ENCODE results near the gene STPG3.

The STPG3 gene

DNA sequence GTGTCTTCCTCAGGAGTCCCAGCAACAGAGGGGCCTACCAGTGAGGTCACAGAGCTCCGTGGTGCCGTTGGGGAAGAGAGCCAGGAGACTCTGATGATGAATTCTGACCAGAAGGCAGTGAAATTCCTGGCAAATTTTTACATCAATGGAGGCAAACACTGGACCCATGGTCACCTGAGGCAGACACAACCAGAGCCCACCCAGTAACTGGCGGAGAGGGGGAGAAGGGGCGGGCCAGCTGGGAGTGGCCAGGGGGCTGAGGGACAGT, at the start of gene STPG3:
Gene STPG3 (plus strand): TSS at position 93 of the 268 bp plus-strand sequence. CDS start 1 bp downstream, at position 94.
- no peak for DNase-seq (ENCODE audit: extremely low read depth in 1 of 2, low read depth in 1 of 2)

DNA sequence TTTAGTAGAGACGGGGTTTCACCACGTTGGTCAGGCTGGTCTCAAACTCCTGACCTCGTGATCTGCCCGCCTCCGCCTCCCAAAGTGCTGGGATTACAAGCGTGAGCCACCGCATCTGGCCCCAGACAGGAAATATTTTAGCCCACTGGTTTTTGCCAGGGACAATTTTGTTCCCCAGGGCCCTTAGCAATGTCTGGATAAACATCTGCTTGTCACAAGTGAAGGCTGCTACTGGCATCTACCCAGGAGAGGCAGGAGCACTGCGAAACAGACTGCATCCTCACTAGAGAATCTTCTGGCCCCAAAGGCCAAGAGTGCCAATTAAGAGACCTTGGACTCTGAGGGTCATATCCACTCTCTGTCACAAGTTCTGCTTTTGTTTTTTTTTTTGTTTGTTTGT, 48.1 kb upstream of the STPG3 start:
- no peak for DNase-seq (ENCODE audit: extremely low read depth in 1 of 2, low read depth in 1 of 2)

DNA sequence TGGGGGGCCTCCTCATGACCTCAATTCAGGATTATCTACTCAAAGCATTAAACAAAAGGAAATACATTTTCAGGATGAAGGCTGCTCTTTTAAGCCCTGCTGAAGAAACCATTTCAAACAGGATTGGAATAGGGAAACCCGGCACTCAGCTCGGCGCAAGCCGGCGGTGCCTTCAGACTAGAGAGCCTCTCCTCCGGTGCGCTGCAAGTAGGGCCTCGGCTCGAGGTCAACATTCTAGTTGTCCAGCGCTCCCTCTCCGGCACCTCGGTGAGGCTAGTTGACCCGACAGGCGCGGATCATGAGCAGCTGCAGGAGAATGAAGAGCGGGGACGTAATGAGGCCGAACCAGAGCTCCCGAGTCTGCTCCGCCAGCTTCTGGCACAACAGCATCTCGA, 46.4 kb upstream of the STPG3 start:
- no peak for DNase-seq (ENCODE audit: extremely low read depth in 1 of 2, low read depth in 1 of 2)

DNA sequence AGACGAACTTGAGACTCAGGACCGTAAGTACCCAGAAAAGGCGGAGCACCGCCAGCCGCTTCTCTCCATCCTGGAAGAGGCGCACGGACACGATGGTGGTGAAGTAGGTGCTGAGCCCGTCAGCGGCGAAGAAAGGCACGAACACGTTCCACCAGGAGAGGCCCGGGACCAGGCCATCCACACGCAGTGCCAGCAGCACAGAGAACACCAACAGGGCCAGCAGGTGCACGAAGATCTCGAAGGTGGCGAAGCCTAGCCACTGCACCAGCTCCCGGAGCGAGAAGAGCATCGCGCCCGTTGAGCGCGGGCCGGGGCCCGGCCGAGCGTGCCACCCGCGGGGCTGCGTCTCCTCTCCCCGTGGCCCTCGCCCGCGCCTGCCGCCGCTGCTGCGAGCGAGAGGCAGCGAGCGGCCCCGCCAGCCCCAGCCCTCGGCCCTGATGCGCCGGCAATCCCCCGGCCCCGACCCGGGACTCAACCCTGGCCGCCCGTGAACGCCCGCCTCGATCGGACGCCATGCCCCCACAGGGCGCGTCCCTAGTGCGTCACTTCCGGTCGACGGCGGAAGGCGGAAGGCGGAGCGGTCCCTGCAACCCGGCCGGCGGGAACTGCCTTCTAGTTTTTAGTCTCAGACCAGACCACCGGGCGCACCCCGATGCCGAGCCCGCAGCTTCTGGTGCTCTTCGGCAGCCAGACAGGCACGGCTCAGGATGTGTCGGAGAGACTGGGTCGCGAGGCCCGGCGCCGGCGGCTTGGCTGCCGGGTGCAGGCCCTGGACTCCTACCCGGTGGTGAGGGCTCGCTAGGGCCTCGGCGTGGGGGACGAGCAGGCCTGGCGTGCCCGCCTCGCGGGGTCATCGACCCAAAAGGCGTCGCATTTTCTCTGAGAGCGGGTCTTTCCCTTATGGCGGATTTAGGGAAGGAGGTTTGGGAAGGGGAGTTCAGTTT, 45.7 kb upstream of the STPG3 start, which contains the start of the genes NDOR1 and TMEM203:
Gene NDOR1 (plus strand): TSS at position 575 of the 944 bp plus-strand sequence. CDS start 78 bp downstream, at position 653.
Gene TMEM203 (minus strand): TSS at position 523 of the 944 bp plus-strand sequence. CDS start 234 bp downstream, at position 289.
- peak; percentile 88 to 89 for DNase-seq (ENCODE audit: extremely low read depth in 1 of 2, low read depth in 1 of 2)

DNA sequence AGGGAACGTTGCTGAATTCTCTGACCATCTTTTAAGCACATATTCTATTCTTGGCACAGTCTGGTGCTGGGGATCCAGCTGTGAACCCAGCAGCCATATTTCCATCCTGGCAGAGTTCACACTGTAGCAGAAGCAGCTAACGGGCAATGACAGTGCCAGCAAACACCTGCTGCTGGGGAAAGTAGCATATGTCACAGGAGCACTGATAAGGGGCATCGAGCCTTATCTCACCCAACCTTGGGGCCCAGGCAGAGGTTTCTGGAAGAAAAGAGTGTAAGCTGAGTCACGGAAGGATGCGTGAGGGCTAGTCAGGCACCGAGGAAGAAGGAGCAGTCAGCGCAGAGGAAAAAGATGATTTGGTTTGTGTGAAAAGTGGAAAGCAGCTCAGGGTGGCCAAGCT, 44.5 kb upstream of the STPG3 start:
- no peak for DNase-seq (ENCODE audit: extremely low read depth in 1 of 2, low read depth in 1 of 2)

DNA sequence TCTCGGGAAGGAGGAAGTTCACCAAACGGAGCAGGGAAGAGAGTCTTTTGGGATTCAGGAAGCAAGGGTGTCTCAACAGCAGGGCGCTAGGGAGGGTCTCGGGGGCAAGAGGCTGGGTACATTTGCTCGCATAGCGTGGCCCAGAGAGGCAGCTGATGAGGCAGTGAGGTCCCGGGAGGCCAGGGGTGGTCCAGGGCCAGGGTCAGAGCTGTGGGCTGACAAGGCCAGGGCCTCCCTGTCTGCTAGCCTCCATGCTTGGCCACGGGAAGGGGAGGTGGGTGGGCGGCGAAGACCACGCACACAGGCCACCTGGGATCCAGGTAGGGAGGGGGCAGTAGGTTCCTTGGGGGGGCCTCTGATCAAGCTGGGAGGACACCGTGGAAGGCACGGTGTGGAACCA, 39.6 kb upstream of the STPG3 start:
- no peak for DNase-seq (ENCODE audit: extremely low read depth in 1 of 2, low read depth in 1 of 2)

DNA sequence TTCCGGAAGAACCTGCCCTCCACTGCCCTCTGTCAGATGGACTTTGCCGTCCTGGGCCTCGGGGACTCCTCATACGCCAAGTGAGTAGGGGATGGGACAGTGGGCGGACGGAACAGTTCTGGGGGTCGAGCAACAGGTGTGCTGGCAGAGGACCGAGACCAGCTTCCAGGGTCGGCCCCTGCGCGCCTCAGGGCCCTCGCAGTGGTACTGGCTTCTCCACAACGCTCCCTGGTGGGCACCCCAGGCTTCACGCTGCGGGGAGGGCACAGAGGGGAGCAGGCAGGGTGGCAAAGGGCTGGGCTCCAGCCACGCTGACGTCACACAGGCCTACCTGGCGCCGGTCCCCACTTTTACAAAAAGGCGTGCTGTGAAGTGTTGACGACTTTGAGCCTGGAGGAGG, 38.6 kb upstream of the STPG3 start:
- DNase-seq (ENCODE audit: extremely low read depth in 1 of 2, low read depth in 1 of 2): no peak

DNA sequence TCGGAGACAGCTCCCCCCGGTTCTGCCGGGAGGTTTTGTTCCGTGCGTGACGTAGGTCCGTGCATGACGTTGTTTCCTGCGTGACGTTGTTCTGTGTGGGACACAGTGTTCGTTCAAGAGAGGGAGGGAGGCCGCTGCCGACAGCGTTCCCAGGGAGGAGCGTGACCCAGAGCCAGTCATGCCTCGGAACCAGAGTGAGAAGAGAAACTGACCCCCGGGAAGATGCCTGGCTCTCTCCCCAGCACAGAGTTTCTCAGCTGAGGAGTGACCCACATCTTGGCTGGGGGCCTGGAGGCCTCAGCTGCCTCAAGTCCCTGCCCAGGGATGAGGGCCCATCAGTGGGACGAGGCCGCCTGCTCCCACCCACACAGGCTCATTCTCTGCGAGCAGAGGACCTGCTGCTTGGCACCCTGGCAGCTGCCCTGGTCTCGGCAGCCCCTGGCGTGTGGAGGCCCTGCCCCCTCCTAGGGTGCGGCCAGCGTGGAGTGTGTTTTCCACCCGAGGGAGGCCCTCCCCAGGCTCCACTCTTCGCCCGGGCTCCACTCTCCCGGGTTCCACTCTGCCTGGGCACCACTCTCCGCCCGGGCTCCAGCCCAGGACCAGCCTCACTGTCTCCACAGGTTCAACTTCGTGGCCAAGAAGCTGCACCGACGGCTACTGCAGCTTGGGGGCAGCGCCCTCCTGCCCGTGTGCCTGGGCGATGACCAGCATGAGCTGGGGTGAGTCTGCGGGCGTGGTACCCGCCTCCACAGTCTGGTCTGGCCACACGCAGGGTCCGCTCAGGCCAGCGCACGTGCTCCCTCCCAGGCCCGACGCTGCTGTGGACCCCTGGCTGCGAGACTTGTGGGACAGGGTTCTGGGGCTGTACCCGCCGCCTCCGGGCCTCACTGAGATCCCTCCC, 37.7 kb upstream of the STPG3 start:
- no peak for DNase-seq (ENCODE audit: extremely low read depth in 1 of 2, low read depth in 1 of 2)

DNA sequence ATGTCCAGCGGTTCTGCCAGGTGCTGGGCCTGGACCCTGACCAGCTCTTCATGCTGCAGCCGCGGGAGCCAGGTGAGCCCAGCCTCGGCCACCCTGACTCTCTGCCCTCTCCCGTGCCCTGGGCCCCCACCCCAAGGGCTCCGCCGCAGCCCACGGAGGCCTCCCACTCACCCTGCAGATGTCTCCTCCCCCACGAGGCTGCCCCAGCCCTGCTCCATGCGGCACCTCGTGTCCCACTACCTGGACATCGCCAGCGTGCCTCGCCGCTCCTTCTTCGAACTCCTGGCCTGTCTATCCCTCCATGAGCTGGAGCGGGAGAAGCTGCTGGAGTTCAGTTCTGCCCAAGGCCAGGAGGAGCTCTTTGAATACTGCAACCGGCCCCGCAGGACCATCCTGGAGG, 36.5 kb upstream of the STPG3 start:
- DNase-seq (ENCODE audit: extremely low read depth in 1 of 2, low read depth in 1 of 2): no peak

DNA sequence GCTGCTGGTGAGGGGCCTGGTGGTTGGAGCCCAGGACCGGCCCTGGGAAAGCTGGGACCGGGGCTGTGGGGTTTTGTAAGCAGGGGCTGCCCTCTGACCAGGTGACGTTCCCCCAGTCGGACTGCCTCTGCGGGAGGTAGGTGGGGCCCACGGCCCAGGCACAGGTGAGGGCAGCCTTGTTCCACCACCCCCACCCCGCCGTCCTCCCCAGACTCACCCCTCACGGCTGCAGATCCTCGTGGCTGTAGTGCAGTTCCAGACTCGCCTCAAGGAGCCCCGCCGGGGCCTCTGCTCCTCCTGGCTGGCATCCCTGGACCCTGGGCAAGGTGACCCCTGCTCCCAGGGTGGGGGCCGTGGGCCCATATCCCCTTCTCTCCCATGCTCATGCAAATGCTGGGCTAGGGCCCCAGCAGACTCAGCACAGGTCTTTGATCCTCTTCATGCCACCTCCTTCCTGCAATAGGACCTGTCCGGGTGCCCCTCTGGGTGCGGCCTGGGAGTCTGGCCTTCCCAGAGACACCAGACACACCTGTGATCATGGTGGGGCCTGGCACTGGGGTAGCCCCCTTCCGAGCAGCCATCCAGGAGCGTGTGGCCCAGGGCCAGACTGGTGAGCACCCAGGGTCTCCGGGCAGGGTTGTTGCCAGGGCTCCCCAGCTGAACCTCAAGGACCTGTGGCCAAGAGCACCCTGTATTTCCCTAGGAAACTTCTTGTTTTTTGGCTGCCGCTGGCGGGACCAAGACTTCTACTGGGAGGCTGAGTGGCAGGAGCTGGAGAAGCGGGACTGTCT, 35.7 kb upstream of the STPG3 start:
- DNase-seq (ENCODE audit: extremely low read depth in 1 of 2, low read depth in 1 of 2): no peak

DNA sequence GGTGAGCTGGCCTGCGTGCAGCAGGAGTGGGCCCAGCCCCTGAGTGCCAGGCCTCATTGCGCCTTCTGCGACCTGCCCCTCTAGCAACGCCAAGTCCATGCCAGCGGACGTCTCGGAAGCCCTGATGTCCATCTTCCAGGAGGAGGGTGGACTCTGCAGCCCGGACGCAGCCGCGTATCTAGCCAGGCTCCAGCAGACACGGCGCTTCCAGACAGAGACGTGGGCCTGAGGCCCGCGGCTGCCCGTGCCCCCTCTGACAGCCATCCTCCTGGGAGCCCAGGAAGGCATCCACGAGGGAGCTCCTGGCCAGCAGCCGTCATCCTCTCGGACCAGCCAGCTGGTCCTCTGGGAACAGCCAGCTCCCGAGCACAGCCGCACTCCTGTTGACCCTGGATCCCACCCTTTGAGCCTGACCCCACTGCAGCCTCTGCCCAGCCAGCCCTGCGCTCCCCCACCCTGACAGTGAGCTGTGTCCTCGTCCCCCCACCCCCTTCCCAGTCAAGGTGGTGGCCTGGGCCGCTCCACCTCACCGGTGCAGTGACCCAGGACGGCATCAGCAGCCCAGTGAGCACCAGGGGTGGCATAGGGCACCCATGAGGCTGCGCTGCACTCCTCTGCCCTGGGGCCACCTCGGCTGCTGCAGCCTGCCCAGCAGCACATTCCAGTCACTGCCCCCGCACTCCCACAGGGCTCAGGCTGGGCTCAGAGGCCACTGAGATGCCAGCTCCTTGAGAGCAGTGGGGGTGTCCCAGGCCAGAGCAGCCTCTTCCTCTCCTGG, 34.7 kb upstream of the STPG3 start:
- no peak for DNase-seq (ENCODE audit: extremely low read depth in 1 of 2, low read depth in 1 of 2)

DNA sequence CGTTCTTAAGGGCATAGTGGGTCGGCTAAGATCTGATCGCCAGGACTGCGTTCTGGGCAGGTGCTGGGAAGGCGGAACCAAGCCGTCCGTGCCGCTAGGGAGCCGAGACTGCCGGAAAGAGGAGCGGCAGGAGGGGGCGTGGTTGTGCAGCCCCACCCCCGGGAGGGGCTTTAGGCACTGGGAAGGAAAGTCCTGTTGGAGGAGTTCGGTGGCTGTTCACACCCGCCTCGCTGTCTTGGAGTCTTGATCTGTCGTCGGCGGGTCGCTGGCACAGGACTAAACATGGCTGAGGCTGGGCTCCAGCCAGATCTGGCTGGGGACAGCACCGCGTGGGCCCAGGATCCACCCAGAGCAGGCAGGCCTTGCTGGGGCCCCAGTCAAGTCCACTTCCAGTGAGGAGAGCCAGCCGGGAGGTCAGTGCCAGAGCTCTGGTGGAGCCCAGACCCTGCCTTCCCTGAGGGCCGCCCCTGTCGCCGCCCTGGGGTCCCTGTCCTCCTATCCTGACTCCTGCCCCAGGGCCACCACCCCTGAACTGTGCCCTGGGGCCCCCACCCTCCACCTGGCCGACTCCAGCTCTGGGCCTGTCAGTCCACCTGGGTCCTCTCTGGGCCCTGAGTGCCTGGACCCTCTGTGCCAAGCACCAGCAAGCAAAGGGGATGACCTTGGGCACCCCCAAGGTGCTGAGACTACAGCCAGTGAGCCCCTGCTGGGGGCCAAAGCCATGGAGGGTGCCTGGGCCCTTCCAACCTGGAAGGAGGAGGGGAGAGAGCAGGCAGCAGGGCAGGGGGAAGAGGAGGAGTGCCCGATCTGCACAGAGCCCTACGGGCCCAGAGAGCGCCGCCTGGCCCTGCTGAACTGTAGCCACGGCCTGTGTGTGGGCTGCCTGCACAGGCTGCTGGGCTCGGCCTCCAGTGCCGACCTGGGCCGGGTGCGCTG, 33.5 kb upstream of the STPG3 start:
- no peak for DNase-seq (ENCODE audit: extremely low read depth in 1 of 2, low read depth in 1 of 2)

DNA sequence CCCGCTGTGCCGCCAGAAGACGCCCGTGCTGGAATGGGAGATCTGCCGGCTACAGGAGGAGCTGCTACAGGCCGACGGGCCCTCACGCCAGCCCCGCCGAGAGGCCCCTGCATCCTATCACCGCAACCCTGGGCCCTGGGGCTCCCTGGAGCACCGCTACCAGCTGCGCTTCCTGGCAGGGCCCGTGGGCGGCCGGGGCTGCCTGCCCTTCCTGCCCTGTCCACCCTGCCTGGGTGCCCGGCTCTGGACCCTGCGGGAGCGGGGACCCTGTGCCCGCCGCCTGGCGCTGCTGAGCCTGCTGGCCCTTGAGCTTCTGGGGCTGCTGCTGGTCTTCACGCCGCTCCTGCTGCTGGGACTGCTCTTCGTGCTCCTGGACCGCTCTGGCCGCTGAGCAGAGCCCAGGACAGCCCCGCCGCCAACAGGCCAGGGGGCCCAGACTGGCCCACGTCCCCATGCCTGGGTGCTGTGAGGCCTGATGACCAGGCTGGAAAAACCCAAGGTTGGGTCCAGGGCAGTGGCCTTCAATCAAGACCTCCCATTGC, 32.8 kb upstream of the STPG3 start:
- no peak for DNase-seq (ENCODE audit: extremely low read depth in 1 of 2, low read depth in 1 of 2)

DNA sequence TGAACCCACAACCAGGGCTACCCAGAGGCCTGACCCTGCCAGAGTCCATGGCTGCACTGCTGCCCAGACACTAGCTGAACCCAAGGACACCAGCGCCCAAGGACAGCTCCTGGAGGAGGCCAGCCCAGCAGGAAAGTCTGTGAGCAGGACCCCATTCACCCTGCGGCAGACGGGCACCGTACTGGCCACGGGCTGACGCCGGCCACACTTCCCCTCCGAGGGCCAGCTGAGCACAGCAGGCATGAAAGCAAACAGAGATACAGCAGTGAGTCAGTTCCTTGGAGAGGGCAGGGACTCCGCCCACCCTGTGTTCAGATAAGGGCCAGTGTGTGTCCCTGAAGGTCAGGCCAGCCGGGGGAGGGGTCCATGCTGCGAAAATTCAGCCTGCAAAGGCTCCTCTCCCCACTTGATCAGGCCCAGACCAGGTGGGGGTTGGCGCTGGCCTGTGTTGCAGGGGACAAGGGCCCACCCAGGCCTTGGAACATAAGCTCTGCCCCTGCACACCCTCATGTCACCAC, 32.3 kb upstream of the STPG3 start:
- DNase-seq (ENCODE audit: extremely low read depth in 1 of 2, low read depth in 1 of 2): no peak

DNA sequence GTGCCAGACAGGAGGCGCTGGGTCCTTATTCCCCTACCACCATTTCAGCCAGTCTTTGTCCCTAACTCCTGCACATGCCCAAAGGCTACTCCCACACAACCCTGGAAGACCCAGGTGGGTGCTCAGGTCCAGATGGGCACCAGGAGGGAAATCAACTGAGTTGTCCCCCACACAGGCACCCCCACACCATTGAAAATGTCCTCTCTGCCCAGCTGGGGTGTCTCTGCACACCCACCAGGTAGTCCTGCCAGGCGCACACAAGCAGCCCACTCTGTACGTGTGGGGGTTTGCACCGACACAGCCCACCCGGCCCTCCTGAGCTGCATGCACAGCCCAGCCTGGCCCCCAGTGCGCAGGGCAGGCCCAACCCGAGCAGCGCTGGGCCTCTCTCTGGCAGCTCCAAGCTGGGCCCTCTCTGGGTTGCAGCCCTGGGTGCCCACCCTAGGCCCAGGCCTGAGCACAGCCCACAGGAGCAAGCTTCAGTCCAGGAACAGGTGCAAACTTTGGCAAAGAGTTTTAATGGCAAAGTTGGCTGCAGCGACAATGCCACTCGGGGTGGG, 31.2 kb upstream of the STPG3 start:
- no peak for DNase-seq (ENCODE audit: extremely low read depth in 1 of 2, low read depth in 1 of 2)

DNA sequence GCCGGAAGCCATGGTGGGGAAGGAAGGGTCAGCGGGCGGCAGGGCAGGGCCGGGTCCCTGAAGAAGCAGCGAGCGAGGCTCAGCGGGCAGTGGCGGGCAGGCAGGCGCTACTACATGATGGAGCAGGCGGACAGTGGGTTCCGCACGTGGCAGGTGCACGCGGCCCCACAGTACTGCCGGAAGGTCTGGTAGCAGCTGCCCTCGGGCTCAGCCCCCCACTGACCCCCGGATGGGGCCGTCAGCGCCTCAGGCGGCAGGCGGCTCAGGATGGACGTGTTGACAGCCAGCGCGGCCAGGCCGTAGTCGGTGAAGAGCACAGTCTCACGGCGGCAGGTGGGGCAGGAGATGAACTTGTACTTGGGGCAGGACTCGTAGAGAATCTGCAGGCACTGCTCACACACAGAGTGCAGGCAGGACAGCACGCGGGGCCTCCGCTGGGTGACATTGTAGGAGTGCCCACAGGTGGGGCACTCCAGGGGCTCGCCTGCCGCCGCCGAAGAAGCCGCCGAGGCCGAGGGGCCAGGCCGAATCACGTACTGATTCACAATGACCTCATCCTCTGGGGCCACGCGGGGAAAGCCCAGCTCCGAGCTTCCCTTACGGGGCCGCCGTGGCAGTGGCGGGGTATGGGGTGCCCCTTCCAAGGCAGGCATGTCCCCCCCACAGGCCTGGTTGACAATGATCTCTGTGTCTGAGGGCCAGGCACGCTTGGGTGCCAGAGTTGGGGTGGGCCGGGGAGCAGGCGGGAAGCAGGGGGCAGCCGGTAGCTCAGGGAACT, 30.6 kb upstream of the STPG3 start:
- DNase-seq (ENCODE audit: extremely low read depth in 1 of 2, low read depth in 1 of 2): no peak

DNA sequence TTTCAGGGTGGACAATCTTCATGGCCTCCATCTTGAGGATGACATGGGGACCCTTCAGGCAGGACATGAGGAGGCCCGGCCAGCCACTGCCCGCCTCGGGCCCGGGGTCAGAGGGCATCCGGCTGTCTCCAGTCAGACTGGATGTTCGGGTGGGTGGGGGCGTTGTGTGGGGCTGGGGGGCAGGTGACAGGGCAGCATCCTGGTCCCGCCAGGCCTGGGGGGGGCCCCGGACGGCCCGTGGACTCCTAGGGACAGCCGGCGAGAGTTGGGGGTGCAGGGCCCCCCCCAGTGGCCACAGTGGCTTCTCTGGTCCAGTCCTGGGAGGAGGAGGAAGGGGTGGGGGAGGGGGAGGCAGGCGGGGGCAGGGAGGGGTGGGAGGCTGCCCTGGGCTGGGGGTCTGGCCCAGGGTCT, 30.0 kb upstream of the STPG3 start:
- DNase-seq (ENCODE audit: extremely low read depth in 1 of 2, low read depth in 1 of 2): no peak

Data from stimulated activated CD8-positive, alpha-beta memory T cell treated with anti-CD3 and anti-CD28 coated beads, Interleukin-7, amount 100 ng/mL, for 48 hours (primary cell).